GM10847 (cell line): ENCODE measurements around the gene KANK2.
A peak's percentile ranks its signal among the peaks of the same experiment; 100 is the strongest.

Experiments used
- POLR2A ChIP-seq: IDR thresholded peaks from 2 replicates; pipeline ENCODE4 v1.6.1; 2011; ENCODE audit not compliant: insufficient read length; ENCODE audit errors: extremely low read depth

KANK2 gene

GRCh38 chr19:11166281-11167142, 30.8 kb downstream of the KANK2 start:
- TF ChIP-seq POLR2A = no peak

DNA sequence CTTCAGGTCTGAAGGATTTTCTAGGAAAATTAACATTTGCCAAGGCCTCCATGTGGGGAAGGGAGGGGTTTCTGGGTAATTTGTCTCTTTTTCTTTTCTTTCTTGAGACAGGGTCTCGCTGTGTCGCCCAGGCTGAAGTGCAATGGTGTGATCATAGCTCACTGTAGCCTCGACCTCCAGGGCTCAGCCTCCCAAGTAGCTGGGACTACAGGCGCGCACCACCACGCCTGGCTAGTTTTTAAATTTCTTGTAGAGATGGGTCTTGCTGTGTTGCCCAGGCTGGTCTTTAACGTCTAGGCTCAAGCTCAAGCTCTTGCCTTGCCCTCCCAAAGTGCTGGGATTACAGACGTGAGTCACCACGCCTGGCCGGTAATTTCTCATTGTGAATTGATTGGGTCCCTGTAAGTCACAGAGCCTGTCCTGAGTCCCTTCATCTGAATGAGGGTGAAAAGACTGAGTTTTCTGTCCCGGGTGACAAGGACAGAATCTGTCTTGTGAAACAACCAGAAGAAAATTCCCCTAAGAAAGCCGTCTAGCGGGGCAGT, 31.8 kb downstream of the KANK2 start:
- TF ChIP-seq POLR2A = no peak

GRCh38 chr19:11164879-11165406, 32.4 kb downstream of the KANK2 start:
- TF ChIP-seq POLR2A = no peak

- no peak for TF ChIP-seq POLR2A
These were observed 33.0 kb downstream of the KANK2 start for GRCh38 chr19:11164296-11164695.

- no peak for TF ChIP-seq POLR2A
These were observed 37.5 kb downstream of the KANK2 start for GRCh38 chr19:11159598-11160439.

GRCh38 chr19:11155373-11156120, 41.8 kb downstream of the KANK2 start, which contains the start of gene SPC24:
TSS of gene SPC24 (minus strand) at chr19:11155782. CDS start at chr19:11155776, 6 bp downstream.
- TF ChIP-seq POLR2A = peak; percentile 83

DNA sequence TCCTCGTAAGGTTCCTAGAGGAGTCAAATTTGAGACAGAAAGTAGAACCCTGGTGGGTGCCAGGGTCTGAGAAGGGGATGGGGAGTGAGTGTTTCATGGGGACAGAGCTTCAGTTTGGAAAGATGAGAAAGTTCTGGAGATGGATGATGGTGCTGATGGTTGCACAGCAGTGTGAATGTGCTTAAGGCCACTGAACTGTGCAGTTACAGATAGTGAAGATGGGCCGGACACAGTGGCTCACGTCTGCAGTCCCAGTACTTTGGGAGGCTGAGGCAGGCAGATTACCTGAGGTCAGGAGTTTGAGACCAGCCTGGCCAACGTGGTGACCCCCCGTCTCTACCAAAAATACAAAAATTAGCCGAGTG, 42.7 kb downstream of the KANK2 start:
- no peak for TF ChIP-seq POLR2A

- no peak for TF ChIP-seq POLR2A
These were observed 44.9 kb downstream of the KANK2 start for GRCh38 chr19:11152318-11153062.

DNA sequence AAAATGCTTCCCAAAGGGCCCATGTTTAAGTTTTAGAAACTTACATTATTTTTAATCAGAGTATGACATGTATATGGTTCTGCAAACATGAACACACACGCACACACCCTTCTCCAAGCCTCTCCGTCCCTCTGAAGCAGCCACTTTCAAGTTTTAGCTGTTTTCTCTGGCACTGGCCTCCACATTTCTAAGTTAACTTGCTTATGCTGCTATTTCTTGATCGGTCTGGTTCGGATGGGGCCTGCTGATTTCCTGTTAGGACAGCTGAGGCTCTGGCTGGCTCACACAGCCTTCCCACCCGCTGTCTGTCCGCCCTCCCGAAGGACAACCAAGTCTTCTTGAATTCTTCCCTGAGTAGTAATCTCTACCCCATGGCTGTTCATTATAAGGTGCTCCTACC, 46.2 kb downstream of the KANK2 start:
- TF ChIP-seq POLR2A = no peak

DNA sequence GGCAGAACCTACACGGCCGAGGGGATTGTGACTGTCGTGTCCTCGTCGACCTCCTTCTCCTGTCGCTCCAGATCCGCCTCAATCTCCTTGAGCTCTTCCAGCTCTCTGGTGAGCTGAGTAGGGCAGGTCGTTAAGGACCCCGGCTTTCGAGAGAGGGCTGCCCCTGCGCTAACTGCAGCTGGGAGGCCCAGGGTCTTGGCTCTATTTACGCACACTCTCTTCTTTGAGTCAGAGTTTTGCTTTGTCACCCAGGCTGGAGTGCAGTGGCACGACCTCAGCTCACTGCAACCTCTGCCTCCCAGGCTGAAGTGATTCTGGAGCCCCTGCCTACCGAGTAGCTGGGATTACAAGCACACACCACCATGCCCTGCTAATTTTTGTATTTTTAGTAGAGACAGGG, 49.3 kb downstream of the KANK2 start:
- no peak for TF ChIP-seq POLR2A

DNA sequence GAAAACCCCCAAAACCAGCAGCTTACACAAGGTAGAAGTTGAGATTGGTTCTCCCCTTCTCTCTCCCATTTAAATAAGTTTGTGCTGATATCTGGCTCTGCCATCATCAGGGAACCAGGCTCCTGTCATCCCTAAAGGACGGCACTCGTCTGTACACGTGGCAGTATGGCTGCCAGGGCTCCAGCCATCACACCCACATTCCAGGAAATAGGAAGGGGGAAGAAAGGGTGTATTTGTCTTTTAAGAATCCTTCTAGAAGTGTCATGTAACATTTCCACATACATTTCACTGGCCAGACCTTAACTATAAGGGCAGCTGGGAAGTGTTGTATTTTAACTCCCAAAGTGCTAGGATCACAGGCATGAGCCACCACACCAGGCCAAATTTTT, 51.8 kb downstream of the KANK2 start:
- no peak for TF ChIP-seq POLR2A

DNA sequence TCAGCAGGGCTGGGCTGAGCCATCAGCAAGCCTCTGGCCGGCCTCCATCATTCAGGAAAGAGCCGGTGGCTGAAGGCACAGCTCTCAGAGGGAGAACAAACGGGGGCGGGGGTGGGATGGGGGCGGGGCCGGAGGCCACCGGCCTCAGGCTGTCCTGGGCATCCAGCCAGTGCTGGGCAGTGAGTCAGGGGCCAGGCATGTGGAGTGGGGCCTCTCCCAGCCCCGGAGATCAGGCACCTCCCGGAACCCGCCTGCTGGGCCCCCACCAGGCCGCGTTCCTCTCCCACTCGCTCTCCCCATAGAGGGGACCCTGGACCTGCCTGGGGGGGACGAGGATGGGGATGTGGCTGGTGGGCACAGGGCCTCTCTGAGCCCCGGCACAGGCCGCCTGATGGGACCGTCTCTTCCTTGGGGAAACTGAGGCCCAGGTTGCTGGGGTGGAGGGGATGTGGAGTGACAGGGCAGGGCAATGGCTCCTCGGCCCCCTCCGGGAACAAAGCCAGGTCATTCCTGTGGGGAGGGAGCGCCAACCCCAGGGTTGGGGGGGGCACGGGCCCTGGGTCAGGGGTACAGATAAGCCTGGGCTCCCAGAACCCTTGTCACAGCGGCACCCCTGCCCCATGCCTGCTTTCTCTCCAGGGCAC, 54.7 kb downstream of the KANK2 start:
- TF ChIP-seq POLR2A = no peak

GRCh38 chr19:11141937-11142527, 55.3 kb downstream of the KANK2 start:
- TF ChIP-seq POLR2A = no peak

DNA sequence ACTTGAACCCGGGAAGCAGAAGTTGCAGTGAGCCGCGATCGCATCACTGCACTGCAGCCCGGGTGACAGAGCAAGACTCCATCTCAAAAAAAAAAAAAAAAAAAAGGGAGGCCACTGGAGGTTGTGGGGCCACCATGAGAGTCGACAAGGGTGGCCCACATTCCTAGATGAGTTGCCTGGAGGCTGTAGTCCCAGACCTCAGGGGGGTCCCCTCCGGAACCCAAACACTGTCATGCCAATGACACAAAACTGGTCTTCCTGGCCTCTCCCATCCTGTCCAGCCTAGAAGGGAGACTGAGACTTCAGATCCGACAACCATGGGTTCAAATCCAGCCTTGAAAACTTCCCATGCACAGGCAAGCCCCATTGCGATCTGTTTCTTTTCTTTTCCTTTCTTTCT, 56.4 kb downstream of the KANK2 start:
- TF ChIP-seq POLR2A = no peak
